ENCODE data around the gene GPSM3. TPM values are rescaled to one million over a fixed set of nuclear protein-coding genes. Genes with fewer than 3 reads are reported as not detected.
"Not testable (repeated sequence)": the region's sequence is repeated elsewhere in the genome, so short reads cannot be mapped to it uniquely, and the experiment has no call there.

Gene GPSM3
- total and polyA plus RNA-seq, 2 donors (not counting 1 experiment from before 2014, with no cell fraction given): 194 to 299 TPM

- DNase-seq: no peak
- peaks cover 55% of the 10 kb centered on the region for H3K4me1 Mint-ChIP-seq
- CTCF ChIA-PET: interaction anchor here (0.7 kb wide), 1 partner anchor 604 kb away, joined by 3 read pairs; no protein-coding TSS in a partner anchor
Measured at GRCh38 chr6:32187009-32187709, 5.3 kb downstream of the GPSM3 start.

GRCh38 chr6:32186151-32186840 is 6.1 kb downstream of the GPSM3 start:
- H3K27ac ChIP-seq (ENCODE audit: low read length in 2 of 2): peak overlapping the region; percentile 50 to 51
- CTCF ChIA-PET; H3K27me3 Mint-ChIP-seq; H3K9me3 Mint-ChIP-seq (ENCODE audit: insufficient read depth); POLR2A ChIA-PET; H2AFZ ChIP-seq (ENCODE audit: insufficient read depth, low read depth, low read length, poor library complexity, severe bottlenecking); H3K27me3 ChIP-seq (replicated peaks in 1 of 4; ENCODE audit: control extremely low read depth in 1 of 4, control insufficient read depth in 3 of 4, insufficient read depth in 4 of 4, low read length in 3 of 4); intact Hi-C loops (cut with micrococcal nuclease); H3K4me3 ChIP-seq (ENCODE audit: control extremely low read depth in 1 of 5, extremely low read depth in 1 of 5, insufficient read depth in 1 of 5, low read depth in 2 of 5, low read length in 4 of 5); H3K4me2 ChIP-seq (replicated peaks; ENCODE audit: low read depth, low read length, poor library complexity, severe bottlenecking); ATAC-seq (ENCODE audit: low read depth); DNase-seq; H3K9ac ChIP-seq (ENCODE audit: low read length); H4K20me1 ChIP-seq (ENCODE audit: control insufficient read depth, insufficient read depth, low read length, poor library complexity, severe bottlenecking); H3K9me3 ChIP-seq (ENCODE audit: control extremely low read depth in 1 of 3, control insufficient read depth in 2 of 3, insufficient read depth in 1 of 3, low read length in 2 of 3): not testable (repeated sequence)
- Mint-ChIP-seq H3K4me1 (peaks cover 49% of the 10 kb centered on the region), H3K27ac (peak overlapping the region; percentile 88), H3K4me3 (peak overlapping the region; percentile 8)
- peaks cover 0 to 56% of the 10 kb centered on the region in 2 experiments for H3K36me3 ChIP-seq (replicated peaks in 1 of 2; ENCODE audit: control extremely low read depth in 1 of 2, control insufficient read depth in 1 of 2, extremely low read depth in 1 of 2, insufficient read depth in 2 of 2, low read length in 1 of 2)
- peaks cover 54% of the 10 kb centered on the region for H3K79me2 ChIP-seq (ENCODE audit: control insufficient read depth, insufficient read depth, low read length)
- H3K4me1 ChIP-seq (ENCODE audit: control insufficient read depth in 2 of 2, insufficient read depth in 2 of 2, low read length in 2 of 2): peaks cover 28 to 39% of the 10 kb centered on the region in 2 donors
- WGBS (ENCODE audit: insufficient coverage): 82% methylated on average over 5 of the region's 10 CpGs

More at GRCh38 chr6:32187009-32187709, 5.3 kb downstream of the GPSM3 start:
- POLR2A ChIA-PET: no interaction called here
- H3K36me3 ChIP-seq (replicated peaks in 1 of 2; ENCODE audit: control extremely low read depth in 1 of 2, control insufficient read depth in 1 of 2, extremely low read depth in 1 of 2, insufficient read depth in 2 of 2, low read length in 1 of 2): peaks cover 0 to 58% of the 10 kb centered on the region in 2 experiments
- intact Hi-C loops (cut with micrococcal nuclease): no loop called here
- Mint-ChIP-seq H3K27me3 (no peaks in the 10 kb centered on the region), H3K9me3 (ENCODE audit: insufficient read depth) (no peaks in the 10 kb centered on the region), H3K27ac (peak overlapping the region; percentile 88), H3K4me3 (peak overlapping the region; percentile 52)
- H4K20me1 ChIP-seq (ENCODE audit: control insufficient read depth, insufficient read depth, low read length, poor library complexity, severe bottlenecking): no peaks in the 10 kb centered on the region
- no peak overlapping the region for H3K9ac ChIP-seq (ENCODE audit: low read length)
- ATAC-seq (ENCODE audit: low read depth): no peak
- peak overlapping the region; percentile 19 for H3K4me2 ChIP-seq (replicated peaks; ENCODE audit: low read depth, low read length, poor library complexity, severe bottlenecking)
- TF ChIP-seq, protein P1, sequence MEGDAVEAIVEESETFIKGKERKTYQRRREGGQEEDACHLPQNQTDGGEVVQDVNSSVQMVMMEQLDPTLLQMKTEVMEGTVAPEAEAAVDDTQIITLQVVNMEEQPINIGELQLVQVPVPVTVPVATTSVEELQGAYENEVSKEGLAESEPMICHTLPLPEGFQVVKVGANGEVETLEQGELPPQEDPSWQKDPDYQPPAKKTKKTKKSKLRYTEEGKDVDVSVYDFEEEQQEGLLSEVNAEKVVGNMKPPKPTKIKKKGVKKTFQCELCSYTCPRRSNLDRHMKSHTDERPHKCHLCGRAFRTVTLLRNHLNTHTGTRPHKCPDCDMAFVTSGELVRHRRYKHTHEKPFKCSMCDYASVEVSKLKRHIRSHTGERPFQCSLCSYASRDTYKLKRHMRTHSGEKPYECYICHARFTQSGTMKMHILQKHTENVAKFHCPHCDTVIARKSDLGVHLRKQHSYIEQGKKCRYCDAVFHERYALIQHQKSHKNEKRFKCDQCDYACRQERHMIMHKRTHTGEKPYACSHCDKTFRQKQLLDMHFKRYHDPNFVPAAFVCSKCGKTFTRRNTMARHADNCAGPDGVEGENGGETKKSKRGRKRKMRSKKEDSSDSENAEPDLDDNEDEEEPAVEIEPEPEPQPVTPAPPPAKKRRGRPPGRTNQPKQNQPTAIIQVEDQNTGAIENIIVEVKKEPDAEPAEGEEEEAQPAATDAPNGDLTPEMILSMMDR (IDR thresholded peaks at IDR 0.05): no peak
- no peak for TF ChIP-seq EZH2 (IDR thresholded peaks at IDR 0.05; ENCODE audit: borderline replicate concordance, insufficient read depth, low read depth, low read length, poor library complexity, severe bottlenecking)
- peaks cover 30 to 47% of the 10 kb centered on the region in 2 donors for H3K4me1 ChIP-seq (ENCODE audit: control insufficient read depth in 2 of 2, insufficient read depth in 2 of 2, low read length in 2 of 2)
- WGBS (ENCODE audit: insufficient coverage): 21% methylated on average over 8 of the region's 12 CpGs
- no peak overlapping the region for H2AFZ ChIP-seq (ENCODE audit: insufficient read depth, low read depth, low read length, poor library complexity, severe bottlenecking)
- H3K79me2 ChIP-seq (ENCODE audit: control insufficient read depth, insufficient read depth, low read length): peaks cover 62% of the 10 kb centered on the region
- peak overlapping the region; percentile 33 to 51 for H3K27ac ChIP-seq (ENCODE audit: low read length in 2 of 2)
- no peaks in the 10 kb centered on the region for H3K27me3 ChIP-seq (replicated peaks in 1 of 4; ENCODE audit: control extremely low read depth in 1 of 4, control insufficient read depth in 3 of 4, insufficient read depth in 4 of 4, low read length in 3 of 4)
- no peak overlapping the region for H3K4me3 ChIP-seq (ENCODE audit: control extremely low read depth in 1 of 5, extremely low read depth in 1 of 5, insufficient read depth in 1 of 5, low read depth in 2 of 5, low read length in 4 of 5)
- H3K9me3 ChIP-seq (ENCODE audit: control extremely low read depth in 1 of 3, control insufficient read depth in 2 of 3, insufficient read depth in 1 of 3, low read length in 2 of 3): no peaks in the 10 kb centered on the region

DNA sequence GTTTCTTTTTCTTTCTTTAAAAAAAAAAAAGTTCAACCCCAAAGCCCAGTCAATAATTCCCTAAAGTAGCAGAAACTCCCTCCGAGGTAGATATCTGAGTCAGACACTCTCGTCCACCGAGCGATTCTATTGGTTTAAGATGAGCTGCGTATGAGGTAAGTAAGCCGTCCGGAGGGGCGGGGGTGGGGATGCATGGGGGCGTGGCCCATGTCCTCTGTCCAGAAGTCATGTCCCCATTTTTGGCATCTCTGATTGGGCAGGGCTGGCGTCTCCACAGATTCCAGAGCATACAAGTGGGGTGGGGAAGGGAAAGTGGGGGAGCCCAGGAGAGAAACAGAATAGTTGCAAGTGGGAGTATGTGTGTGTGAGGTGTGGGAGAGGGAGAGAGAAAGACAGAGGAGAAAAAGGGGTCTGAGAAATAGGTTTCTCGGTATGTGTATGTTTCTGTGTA is 6.7 kb downstream of the GPSM3 start:
- H3K79me2 ChIP-seq (ENCODE audit: control insufficient read depth, insufficient read depth, low read length): peaks cover 48% of the 10 kb centered on the region
- H3K4me3 ChIP-seq (ENCODE audit: control extremely low read depth in 1 of 5, extremely low read depth in 1 of 5, insufficient read depth in 1 of 5, low read depth in 2 of 5, low read length in 4 of 5); H3K9ac ChIP-seq (ENCODE audit: low read length); H3K27me3 Mint-ChIP-seq; H4K20me1 ChIP-seq (ENCODE audit: control insufficient read depth, insufficient read depth, low read length, poor library complexity, severe bottlenecking); POLR2A ChIA-PET; H2AFZ ChIP-seq (ENCODE audit: insufficient read depth, low read depth, low read length, poor library complexity, severe bottlenecking); CTCF ChIA-PET; H3K4me2 ChIP-seq (replicated peaks; ENCODE audit: low read depth, low read length, poor library complexity, severe bottlenecking); H3K4me3 Mint-ChIP-seq; H3K9me3 ChIP-seq (ENCODE audit: control extremely low read depth in 1 of 3, control insufficient read depth in 2 of 3, insufficient read depth in 1 of 3, low read length in 2 of 3); H3K9me3 Mint-ChIP-seq (ENCODE audit: insufficient read depth); H3K27me3 ChIP-seq (replicated peaks in 1 of 4; ENCODE audit: control extremely low read depth in 1 of 4, control insufficient read depth in 3 of 4, insufficient read depth in 4 of 4, low read length in 3 of 4); intact Hi-C loops (cut with micrococcal nuclease); ATAC-seq (ENCODE audit: low read depth): not testable (repeated sequence)
- H3K4me1 ChIP-seq (ENCODE audit: control insufficient read depth in 2 of 2, insufficient read depth in 2 of 2, low read length in 2 of 2): peaks cover 23 to 33% of the 10 kb centered on the region in 2 donors
- peak overlapping the region; percentile 88 for H3K27ac Mint-ChIP-seq
- H3K4me1 Mint-ChIP-seq: peaks cover 45% of the 10 kb centered on the region
- peak overlapping the region; percentile 50 to 51 for H3K27ac ChIP-seq (ENCODE audit: low read length in 2 of 2)
- 100% methylated on average over 2 of the region's 11 CpGs for WGBS (ENCODE audit: insufficient coverage)
- H3K36me3 ChIP-seq (replicated peaks in 1 of 2; ENCODE audit: control extremely low read depth in 1 of 2, control insufficient read depth in 1 of 2, extremely low read depth in 1 of 2, insufficient read depth in 2 of 2, low read length in 1 of 2): peaks cover 0 to 57% of the 10 kb centered on the region in 2 experiments
- DNase-seq: peak; percentile 47

All from B cell (primary cell).